HG02759 (cell line): Measurements from ENCODE around the gene CCDC71L.
"Not testable (repeated sequence)": the region's sequence is repeated elsewhere in the genome, so short reads cannot be mapped to it uniquely, and the experiment has no call there.

Experiments used
- ATAC-seq: cut with Tn5 transposase; IDR thresholded peaks from one replicate; pipeline ENCODE4 v1.9.1; 2021; ENCODE audit warnings: mild to moderate bottlenecking, moderate library complexity; ENCODE audit not compliant: unreplicated experiment

Gene CCDC71L

DNA sequence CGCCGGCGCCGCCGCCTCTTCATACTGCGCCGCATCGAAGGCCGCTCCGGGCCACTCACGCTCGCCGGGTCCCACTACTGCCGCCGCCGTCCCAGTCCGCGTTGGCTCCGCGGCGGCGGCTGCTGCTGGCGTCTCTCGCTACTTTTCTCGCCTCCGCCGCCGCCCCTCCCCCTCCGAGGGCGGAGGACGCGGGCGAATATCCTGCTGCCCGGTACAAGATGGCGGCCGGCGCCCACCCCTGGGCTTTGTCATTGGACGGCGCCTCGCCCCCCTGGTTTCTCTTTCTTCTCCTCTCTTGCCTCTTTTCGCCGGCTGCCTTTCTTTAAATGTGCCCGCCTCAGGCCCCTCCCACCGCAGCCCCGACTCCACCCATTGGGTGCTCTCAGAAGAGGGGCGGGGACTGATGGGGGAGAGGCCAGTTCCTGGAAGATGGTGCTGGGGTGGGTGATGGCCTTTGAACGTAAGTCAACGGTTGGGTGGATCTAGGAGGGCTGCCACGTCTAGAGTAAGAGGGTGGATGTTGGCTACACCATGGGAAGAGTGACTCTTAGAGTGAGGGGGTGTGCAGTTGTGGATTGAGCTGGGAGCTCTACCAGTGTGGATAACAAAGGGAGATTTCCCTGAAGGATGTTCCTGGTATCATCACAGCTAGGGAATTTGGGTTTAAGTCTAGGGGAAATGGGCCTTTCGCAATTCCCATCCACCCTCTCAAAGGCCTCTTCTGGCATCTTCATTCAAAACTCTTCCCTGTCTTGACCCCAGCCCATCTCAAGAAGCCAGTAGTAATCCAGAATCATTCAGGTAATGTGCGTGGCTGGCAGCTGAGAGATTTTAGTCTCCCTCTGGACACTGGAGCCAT, at the start of gene CCDC71L:
TSS of gene CCDC71L (minus strand) at position 297 of the 859 bp plus-strand sequence. CDS start at position 35, 262 bp downstream.
- peak; percentile 77 for ATAC-seq

DNA sequence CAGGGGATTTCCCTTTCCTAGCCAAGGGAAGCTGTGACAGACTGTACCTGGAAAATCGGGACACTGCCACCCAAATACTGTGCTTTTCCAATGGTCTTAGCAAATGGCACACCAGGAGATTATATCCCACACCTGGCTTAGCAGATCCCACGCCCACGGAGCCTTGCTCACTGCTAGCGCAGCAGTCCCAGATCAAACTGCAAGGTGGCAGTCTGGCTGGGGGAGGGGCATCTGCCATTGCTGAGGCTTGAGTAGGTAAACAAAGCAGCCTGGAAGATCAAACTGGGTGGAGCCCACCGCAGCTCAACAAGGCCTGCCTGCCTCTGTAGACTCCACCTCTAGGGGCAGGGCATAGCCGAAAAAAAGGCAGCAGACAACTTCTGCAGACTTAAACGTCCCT, 48.6 kb upstream of the CCDC71L start:
- ATAC-seq = not testable (repeated sequence)

DNA sequence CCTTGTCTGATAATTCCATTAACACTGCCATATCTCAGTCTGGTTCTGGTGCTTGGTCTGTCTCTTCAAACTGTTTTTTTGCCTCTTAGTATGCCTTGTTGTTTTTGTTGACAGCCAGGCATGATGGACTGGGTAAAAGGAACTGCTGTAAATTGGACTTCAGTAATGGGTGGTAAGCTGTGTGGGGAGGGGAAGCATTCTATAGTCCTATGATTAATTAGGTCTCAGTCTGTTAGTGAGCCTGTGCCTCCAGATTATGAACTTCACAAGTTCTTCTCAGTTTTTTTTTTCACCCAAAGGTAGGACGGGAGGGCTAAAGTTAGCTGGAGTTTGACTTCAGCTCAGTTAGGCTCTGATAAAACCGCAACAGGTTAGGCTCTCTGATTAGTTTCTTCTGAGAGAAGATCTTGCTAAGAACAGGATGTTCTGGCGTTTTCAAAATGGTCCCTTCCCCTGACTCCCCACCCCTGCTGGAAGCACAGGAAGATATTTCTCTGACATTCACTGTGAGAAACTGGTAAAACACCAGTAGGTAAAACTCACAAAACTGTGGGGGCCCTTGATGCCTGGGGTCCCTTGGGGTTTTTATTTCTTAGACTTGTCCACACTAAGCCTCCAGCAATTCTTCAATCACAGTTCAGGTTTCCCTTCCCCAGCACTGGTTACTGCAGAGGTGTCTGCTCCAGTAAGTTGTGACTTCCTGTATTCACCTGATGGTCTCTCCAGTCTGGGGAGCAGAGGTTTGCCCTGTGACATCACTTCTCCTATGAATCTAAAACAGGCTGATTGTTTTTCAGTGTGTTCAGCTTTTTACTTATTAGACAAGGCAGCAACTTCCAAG, 43.3 kb upstream of the CCDC71L start:
- no peak for ATAC-seq

DNA sequence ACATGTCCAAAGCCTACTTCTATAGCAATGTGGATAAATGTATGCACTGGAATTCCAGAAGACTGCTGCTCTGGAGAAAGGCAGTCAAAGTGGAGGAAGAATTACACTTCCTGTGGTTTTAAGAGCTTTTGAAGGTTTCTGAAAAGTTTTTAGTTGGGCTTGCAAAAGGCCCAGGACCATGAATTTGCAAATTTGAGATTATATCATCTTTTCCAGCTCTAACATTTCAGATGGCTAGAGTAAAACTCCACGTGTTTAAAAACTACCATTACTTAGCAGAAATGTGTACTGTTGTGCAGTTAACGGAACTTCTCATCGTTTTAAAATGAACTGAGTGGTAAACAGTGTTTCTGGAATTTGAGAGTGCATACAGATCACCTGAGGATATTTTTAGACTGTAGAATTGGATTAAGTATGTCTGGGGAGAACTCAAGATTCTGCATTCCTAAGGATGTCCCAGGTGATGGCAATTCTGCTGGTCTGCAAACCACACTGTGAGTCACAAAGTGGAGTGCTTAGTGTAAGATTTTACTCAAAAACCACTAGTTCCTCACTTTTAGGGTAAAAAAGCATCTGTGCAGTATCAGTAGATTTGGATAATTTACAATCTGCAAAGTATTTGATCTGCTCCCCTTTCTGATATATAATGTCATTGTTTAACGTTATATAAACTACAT, 32.9 kb upstream of the CCDC71L start:
- no peak for ATAC-seq

DNA sequence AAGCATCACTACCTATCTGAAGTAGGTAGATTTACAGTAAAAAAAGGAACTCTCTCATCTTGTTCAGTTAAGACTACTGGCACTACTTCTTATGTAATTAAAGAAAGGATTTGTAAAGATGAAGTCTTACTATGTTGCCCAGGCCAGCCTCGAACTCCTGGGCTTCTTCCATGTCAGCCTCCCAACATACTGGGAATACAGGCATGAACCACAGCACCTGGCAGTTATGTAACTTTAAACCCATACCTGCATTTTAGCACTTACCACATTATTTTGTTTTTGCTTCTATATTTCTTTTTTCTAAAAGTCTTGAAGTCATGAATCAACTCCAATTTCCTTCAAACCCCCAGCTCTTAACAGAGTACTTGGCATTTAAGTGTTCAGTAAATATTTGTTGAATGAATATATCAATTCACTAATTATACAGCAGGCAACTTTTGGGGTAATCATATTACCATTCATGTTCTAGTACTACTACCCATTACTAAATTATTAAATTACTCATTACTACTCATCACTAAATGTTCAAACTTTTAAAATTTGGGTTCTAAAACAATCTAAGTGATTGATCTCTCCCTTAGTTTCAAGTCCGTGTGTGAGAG, 31.6 kb upstream of the CCDC71L start:
- no peak for ATAC-seq

DNA sequence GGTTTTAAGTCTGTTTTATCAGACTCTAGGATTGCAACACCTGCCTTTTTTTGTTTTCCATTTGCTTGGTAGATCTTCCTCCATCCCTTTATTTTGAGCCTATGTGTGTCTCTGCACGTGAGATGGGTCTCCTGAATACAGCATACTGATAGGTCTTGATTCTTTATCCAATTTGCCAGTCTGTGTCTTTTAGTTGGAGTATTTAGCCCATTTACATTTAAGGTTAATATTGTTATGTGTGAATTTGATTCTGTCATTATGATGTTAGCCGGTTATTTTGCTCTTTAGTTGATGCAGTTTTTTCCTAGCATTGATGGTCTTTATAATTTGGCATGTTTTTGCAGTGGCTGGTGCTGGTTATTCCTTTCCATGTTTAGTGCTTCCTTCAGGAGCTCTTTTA, 27.2 kb upstream of the CCDC71L start:
- ATAC-seq = not testable (repeated sequence)

DNA sequence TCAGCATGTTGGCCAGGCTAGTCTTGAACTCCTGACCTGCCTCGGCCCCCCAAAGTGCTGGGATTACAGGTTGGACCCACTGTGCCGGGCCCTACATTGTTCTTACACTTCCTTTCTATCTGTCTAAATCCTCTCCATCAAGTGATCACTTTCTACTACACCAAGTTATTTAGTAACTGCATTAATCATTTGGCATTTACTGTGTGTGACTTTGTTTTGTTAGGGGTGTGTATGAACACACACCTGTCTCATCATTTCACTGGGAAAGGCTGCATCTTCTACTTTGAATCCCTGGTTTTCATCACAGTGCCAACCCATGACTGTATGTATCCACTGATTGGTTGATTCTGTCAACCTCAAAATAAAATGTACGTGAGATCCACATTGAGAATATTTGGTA, 23.0 kb upstream of the CCDC71L start:
- no peak for ATAC-seq

DNA sequence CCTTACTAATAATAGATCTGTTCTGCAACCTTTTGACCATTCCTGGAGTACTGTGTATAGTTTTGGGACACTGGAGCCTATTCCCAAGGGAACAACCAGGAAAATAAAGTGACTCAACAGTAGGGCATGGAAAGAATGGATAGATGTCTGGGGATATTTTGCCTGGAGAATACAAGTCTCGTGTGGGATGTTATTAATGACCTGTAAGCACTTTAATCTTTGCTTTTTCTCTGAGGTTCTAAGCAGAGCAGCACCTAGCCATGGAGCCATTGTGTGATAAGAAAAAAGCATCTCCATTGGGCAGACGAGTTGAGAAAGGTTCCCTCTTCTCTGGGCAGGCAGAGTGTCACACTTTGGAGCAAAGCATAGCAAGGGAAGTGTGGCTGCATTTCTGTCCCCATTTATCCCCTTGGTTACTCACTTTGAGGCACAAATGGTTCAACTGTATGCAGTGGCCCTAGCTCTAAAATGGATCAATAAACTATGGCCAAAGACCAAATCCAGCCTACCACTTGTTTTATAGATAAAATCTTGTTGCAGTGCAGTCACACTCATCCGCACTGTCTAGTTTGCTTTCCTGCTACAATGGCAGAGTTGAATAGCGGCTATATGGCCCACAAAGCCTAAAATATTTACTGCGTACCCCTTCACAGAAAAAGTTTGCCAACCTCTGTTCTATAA, 21.0 kb upstream of the CCDC71L start:
- ATAC-seq = no peak

DNA sequence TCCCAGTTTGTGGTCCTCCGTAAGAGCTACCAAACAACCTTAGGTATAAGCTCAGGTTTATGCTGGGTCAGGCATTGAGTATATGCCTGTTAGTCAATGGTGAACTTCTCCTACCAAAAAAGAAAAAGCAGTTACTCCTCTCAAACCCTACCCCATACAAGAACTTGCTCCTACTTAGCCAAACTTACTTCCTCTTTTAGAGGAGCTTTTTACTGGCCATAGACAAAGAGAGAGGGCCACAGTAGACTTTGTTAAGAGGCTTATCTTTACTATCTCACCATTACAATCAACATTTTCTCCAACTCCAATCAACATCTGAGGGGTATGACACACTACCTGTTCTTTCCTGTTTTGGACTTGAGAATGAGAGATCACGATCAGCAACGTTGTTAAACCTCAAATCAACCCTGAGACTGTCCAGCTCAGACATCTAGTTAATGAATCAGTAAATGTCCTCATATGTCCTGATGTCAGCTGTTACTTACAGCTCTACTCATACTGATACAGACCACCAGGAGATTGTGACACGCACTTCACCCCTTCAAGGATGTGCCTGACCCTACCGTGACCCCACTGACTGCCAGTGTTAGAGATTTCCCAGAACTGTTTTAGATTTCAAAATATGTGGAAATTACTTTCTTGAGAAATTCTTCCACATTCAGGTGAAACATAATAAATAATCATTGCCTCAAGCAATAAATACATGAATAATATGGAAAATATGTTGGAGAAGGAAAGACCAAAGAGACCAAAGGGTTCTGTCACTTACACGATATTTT, 18.4 kb upstream of the CCDC71L start:
- ATAC-seq = peak; percentile 86

DNA sequence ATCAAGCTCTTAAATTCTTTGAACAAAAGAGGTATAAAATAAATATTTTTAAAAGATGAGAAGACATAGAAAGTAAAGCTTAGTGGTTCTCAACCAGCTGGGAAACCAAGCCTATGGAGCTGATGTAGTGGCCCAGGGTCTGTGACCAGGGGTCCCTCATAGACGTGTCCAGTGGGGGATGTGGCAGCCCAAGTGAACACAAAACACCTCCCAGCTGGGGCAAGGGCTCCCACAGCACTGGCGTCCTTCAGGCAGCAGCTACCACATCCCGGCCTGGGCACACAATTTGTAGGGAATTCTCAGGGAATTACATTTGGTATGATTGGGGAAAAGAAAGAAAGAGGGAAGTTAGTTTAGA, 17.8 kb upstream of the CCDC71L start:
- no peak for ATAC-seq

DNA sequence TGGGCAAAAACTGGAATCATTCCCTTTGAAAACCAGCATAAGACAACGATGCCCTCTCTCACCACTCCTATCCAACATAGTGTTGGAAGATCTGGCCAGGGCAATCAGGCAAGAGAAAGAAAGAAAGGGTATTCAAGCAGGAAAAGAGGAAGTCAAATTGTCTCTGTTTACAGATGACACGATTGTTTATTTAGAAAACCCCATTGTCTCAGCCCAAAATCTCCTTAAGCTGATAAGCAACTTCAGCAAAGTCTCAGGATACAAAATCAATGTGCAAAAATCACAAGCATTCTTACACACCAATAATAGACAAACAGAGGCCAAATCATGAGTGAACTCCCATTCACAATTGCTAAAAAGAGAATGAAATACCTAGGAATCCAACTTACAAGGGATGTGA, 15.5 kb upstream of the CCDC71L start:
- not testable (repeated sequence) for ATAC-seq

DNA sequence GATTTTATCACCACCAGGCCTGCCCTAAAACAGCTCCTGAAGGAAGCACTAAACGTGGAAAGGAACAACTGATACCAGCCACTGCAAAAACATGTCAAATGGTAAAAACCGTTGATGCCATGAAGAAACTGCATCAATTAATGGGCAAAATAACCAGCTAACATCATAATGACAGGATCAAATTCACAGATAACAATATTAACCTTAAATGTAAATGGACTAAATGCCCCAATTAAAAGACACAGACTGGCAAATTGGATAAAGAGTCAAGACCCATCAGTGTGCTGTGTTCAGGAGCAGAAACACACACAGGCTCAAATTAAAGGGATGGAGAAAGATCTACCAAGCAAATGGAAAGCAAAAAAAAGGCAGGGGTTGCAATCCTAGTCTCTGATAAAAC, 12.7 kb upstream of the CCDC71L start:
- ATAC-seq = not testable (repeated sequence)

DNA sequence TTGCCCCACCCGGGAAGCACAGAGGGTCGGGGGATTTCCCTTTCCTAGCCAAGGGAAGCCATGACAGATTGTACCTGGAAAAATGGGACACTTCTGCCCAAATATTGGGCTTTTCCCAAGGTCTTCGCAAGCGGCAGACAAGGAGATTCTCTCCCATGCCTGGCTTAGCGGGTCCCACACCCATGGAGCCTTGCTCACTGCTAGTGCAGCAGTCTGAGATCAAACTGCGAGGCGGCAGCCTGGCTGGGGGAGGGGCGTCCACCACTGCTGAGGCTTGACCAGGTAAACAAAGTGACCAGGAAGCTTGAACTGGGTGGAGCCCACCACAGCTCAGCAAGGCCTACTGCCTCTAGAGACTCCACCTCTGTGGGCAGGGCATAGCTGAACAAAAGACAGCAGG, 11.0 kb upstream of the CCDC71L start:
- not testable (repeated sequence) for ATAC-seq

DNA sequence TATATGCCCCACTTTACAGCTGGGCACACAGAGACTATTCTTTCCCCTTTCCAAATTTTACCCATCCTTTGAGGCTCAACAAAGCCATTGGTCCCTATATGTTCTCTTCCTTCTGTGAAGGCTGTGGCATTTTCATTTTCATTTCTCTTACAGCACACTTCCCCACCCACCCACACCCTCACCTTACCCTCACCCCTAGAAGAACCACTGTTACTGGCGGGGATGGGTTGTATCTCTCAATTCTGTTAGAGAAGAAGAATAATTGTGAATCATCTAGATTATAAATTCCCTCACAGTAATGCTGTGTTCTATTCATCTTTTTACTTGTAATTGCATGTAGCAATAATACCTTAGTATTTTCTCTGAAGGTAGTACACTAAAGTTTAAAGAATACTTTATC, 10.2 kb upstream of the CCDC71L start:
- ATAC-seq = no peak

DNA sequence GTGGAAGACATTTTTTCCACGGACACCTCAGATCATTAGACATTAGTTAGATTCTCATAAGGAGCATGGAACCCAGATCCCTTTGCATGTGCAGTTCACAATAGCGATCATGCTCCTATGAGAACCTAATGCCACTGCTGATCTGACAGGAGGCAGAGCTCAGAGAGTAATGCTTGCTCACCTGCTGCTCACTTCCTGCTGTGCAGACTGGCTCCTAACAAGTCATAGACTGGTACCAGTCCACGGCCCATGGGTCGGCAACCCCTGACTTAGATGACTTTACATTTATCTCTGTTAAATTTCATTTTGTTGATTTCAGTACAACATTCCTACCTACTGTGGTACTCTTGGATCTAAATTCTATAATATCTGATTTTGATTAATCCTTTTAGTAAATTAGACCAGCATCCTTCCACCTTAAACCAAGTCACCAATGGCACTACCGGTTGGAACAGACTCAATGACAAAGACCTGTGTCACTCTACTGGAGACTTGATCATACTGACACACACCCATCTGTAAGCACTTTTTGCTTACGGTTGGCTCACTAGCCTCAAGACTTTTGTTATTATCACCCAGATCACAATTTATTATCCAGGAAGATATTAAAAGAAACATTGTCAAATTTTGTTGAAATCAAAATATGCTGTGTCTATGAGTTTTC, 8.0 kb upstream of the CCDC71L start:
- no peak for ATAC-seq

DNA sequence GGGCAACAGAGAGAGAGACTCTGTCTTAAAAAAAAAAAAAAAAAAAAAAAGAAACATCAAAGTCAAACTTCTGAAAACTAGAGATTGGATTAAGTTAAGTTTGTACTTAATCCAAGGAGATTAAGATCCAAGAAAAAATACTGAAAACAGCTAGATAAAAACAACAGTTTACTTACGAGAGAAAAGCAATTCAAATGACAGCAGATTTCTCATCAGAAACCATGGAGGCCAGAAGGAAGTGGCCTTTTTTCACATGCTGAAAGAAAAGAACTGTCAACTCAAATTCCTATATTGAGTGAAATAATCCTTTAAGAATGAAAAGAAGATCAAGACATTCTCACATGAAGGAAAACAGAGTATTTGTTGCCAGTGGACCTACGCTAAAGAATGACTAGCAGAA, 5.4 kb upstream of the CCDC71L start:
- no peak for ATAC-seq

DNA sequence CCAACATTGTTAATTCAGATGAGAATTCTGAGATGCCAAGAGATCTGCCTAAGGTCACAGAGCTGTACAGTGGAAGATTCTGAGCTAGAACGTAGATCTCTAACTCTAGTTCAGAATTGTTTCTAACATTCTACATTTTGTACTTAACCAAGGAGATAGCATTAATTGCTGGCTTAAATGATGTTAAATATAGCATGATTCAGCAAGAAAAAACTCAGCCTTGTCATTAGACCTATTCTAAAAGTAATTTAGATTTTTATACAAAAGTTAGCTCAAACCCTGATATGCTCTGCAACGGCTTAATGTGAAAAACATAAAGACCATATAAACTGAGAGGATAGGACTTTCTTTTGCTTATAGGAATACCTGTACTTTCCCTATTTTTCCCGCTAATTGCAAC, 3.4 kb upstream of the CCDC71L start:
- ATAC-seq = no peak

DNA sequence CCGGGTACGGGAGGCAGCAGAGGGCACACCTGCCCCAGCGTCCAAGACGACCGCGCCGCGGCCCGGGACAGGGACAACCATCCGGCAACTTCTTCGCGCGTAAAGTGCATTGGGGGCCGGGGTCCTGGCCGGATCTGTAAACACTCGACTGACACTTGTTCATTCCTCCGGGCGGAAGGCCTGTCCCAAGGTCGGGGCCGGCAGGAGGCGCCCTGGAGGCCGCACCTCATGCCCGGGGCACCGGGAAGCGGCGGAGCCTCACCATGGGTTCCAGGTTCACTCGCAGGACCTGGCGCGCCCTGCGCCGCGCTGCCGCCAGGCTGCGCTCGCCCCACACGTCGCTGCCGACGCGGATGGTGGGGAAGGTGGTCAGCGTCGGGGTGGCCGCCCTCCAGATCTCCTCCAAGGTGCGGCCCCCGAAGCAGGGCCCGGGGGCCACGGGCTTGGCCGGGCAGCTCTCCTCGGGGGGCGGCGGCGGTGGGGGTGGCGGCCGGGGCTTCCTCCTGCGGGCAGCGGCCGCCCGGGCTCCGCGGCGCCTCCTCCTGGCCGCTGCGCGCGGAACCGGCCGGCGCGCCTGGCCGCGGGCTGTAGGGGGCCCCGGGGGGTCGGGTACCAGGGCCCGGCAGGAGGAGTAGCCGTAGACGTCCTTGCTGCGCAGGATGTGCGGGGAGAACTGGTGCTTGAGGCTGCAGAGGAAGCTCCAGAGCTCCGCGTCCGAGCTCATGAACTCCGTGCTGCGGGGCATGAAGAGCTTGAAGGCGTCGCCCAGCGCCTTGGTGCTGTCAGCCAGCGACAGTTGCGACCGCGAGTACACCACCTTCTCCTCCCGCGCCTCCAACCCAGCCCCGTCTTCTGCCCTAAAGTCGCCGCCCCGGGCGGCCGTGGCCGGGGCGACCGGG, 746 bp downstream of the CCDC71L start:
- peak; percentile 67 for ATAC-seq
